ENCODE results near the gene EWSR1.

DNA sequence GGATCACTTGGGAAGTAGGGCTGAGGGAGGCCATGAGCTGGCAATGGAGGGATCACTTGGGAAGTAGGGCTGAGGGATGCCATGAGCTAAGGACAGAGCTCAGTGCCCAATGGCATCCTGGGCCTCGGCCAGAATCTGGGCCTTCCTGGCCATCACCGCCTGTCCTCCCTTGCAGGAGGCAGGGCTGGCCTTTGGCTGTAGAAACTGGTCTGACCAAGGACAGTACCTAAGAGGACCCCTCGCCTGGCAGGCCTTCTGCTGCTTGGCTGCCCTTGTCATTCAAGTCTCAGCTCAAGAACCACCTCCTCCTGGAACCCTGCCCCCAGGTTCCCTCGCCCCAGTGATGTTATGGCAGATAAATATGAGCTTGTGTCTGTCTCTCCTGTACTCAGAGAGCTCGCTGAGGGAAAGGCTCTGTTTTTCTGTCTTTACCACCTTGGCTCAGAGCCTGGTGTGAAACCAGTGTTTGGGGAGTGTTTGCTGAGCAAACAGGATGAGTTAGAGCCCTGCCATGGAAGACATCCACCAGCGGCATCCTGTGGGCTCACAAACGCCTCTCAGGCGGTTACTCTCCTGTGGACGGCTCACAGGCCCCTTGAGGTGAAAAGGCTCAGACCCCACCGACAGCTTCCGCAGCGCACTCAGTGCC is 66.8 kb downstream of the EWSR1 start:
- TF ChIP-seq CTCF (IDR thresholded peaks at IDR 0.05; ENCODE audit: insufficient read depth, low read depth, low read length) (no peak), EZH2 (IDR thresholded peaks at IDR 0.05; ENCODE audit: insufficient read depth, low read length) (no peak)

All from astrocyte (in vitro differentiated cells and primary cell).